AG08395 (cell line): ENCODE results near the gene NCAM2.
"Not testable (repeated sequence)": the region's sequence is repeated elsewhere in the genome, so short reads cannot be mapped to it uniquely, and the experiment has no call there.

Experiments used
- DNase-seq: peaks from one replicate; pipeline ENCODE4 v3.0.0; 2012; ENCODE audit warnings: mixed read lengths, low spot score

Gene NCAM2

DNA sequence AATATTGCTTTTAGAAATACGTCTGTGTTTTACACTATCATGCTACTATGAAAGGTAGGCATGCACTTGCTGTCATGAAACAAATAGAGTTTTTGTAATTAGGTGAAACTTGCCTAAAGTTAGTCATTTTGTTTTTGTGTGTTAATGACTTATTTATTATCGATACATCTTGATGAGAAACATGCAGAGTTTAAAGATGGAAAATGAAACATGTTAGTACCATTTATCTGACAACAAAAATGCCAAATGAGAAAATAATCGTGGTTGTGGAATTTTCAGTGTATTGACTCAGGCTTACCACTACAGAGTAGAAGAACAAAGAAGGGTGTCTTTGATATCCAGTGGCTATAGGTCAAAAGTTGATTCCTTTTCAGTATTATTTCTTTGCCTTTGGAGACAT is 105.5 kb downstream of the NCAM2 start:
- no peak for DNase-seq

DNA sequence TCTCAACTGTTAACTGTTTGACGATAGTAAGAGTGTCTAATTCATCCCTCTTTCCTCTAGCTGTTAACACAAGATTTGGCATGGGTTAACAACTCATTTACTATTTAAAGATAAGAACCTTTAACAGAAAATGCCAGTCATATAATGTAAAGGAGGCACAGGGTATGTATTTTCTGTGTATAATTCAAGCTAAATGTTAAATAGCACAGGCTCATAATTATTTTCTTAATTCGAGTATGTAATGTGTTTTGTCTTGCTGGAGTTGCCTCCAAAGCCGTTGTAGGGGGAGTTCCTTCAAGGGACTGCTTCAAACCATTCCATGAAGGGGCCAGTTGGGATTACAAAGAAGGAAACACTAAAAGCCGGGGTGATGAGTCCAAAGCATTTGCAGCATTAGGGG is 111.5 kb downstream of the NCAM2 start:
- DNase-seq: no peak

DNA sequence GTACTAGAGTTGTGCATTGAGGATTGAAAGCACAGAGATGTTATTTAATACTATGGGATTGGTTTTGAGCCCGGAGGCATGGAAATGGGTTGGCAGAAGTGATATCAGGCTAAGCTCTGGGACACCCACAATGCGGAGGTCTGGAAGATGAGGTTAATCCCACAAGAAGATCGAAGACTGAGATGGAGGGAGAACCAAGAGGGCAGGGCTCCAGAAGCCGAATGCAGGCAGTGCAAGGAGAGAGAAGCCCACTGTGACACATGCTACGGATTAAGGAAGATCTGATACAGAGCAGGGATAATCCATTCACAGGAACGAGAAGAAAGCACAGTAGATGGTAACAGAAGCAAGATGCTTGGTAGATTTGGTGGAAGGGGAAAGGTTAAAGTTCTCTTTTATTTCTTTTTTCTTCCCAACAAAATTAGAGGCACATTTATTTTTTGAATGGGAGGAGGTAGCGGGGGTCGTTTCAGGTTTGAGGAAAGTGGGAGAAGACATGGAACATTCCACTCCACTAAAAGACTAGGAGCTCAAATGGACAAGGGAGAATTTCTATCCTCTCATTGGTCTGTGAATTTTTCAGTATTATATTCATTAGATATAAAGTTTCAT is 113.2 kb downstream of the NCAM2 start:
- no peak for DNase-seq

DNA sequence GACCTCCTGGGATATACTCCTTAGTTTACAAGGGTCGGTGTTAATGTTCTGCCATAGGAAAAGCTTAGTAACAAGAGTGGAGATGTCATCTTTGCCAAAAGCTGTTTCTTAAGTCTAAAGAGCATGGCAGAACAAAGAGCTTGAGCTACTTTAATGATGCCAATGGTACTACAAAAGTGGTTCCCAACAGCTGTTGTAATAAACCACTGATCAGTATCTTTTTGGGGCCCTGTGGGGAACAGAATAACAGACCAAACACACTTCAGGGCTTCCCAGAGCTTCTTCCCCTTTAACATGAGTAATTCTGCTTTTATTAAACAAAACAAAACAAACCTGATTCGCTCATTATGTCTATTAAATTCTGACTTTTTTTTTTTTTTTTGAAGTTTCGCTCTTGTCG is 116.3 kb downstream of the NCAM2 start:
- no peak for DNase-seq

DNA sequence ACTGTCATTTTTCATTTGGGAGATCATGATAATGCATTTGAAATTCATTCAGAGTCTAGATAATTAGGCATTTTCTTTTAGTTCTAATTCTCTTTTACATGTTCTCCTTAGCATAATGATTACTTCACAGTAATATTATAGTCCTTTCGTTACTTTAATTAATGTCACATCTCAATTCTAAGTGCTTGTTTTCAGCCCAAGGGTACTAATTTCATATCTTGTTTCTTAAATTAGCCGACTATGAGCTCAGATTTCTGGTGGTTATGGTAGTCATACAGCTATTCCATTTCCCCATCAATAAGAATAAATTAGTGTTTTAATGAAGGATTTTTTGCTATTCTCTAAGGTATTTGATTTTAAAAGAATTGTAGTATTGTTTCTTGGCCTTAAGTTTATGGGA is 120.9 kb downstream of the NCAM2 start:
- DNase-seq: no peak

DNA sequence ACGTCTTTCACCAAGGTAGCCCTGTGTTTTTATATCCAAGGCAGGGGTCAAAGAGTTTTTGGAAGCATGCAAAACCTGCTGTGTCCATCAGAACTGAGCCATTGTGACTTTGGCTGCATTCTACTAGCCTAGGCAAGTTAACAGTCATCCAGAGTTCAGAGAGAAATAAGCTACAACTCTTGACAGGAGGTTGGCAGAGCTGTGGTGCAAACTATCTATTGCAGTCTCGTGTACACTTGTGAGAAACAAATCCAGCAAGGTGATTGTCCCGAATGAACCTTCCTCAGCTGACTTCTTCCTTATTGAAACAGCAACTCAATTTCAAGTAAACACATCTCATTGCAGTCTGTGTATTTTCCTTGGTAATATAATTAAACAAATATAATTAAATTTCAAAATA is 124.5 kb downstream of the NCAM2 start:
- DNase-seq: no peak

DNA sequence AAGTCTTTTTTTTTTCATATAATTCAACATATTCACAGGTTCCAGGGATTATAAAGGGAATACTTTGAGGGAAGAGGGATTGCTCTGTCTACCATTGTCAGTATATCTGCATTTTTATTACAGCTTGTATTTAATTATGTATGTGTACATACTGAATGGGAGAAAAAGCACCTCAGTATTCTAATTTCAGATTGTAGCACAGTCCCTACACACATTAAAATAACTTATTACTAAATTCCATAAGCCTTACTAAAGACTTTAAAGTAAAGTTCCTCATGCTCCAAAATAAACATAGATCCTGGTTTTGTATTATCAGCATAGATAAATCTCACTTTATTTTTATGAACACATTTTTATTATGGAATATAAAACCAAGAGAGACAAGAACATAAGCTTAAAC is 134.2 kb downstream of the NCAM2 start:
- DNase-seq: no peak

DNA sequence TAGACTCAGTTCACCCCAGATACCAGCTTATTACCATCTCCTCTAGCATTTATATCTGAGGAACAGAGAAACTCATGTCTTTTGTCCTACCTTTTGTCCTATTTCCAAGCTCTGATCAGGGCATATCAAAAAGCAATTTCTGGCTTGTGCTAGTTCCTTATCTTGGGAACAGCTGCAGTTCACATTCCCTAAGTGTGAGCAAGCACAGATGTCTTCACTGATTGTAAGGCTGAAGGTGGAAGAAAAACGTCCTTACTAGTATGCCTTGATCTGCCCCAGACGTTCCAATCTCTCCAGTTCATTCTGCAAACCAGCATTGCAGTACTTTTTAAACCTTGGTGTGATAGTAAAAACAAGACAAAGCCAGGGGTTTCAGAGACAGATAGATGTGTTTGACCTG is 139.8 kb downstream of the NCAM2 start:
- no peak for DNase-seq

DNA sequence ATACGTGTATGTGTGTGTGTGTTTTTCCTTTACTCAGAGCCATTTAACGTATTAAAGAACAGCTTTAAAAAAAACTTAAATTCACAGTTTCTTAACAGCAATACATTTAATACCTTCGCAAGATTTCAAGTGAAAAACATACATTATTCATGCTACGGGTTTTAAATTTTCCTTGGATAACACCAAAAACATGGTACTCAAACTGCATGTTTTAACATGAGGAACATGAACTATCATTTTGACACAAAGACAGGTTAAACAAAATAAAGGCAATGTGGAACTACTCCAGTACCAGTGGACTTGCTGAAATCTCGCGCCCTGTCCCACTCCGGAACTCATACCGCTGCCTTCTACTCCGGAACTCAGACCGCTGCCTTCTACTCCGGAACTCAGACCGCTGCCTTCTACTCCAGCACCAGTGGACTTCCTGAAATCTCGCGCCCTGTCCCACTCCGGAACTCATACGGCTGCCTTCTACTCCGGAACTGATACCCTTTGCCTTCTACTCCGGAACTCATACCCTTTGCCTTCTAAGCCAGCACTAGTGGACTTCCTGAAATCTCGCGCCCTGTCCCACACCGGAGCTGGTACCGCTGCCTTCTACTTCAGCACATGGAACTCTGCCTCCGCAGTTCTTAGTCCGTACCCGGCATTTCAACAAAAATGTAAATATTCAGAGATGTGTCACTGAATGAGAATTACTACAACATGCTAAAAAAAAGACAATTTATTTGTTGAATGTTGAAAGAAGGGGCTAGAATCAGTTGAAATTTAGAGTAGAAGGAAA is 148.6 kb downstream of the NCAM2 start:
- DNase-seq: no peak

DNA sequence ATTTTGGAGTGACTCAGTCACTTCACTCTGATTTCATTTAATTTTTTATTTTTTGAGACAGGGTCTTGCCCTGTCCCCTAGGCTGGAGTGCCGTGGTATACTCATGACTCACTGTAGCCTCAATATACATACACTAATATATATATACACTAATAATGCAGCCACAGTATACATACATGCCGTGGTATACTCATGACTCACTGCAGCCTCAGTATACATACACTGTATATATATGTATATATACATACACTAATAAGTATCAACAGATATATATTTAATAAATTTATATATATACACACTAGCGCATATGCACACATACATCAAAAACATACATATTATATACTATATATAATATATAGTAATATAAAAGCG is 149.2 kb downstream of the NCAM2 start:
- DNase-seq: no peak

DNA sequence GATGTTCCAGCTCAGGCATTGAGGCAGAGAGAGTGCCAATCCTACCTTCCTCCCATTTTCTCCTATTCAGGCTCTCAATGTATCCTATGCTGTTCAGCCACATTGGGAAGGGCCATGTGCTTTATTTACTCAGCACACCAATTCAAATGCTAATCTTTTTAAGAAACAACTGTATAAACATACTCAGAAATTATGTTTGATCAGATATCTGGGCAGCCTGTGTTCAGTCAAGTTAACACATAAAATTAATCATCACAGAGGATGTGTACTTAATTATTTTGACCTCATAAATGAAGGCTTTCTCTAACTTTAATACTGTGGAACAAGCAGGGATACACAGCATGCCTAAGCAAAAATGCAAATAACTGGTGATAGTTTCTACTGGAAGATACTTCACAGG is 149.8 kb downstream of the NCAM2 start:
- DNase-seq: no peak

DNA sequence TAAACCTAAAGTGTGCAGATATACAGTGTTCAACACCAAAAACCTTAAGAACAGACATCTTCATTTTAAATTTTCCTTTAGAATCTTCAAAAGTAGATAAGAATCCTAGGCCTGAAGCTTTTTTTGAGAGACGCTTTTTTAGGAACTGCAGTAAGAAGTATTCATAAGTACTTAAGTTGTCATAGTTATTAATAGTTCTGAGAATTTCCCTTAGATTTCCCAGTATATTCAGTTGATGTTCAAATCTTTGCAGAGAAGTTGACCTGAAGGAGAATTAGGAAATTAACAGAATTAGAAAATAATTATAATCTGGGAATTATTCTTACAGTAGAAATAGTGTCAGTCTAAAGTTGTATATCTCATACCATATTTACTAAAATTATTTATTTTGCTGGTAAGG is 150.3 kb downstream of the NCAM2 start:
- DNase-seq: no peak

DNA sequence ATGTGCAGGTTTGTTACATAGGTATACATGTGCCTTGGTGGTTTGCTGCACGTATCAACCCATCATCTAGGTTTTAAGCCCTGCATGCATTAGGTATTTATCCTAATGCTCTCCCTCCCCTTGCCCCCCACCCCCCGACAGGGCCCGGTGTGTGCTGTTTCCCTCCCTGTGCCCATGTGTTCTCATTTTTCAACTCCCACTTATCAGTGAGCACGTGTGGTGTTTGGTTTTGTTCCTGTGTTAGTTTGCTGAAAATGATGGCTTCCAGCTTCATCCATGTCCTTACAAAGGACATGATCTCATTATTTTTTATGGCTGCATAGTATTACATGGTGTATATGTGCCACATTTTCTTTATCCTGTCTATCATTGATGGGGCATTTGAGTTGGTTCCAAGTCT is 151.2 kb downstream of the NCAM2 start:
- DNase-seq: not testable (repeated sequence)

DNA sequence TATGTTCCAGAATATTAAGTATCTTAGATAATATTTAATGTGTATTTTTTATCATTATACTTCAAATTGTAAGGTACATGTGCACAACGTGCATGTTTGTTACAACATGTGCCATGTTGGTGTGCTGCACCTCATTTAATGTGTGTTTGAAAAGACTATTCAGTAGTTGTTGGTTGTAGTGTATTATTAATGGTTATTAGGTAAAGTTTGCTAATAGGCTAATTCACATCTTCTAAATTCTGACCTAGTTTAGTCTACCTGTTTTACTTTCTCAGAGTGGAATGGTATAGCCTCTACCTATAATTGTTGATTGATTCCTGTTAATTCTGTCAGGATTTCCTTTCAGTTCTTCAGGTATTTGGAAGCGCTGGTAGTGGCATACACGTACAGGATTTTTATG is 153.0 kb downstream of the NCAM2 start:
- DNase-seq: no peak

DNA sequence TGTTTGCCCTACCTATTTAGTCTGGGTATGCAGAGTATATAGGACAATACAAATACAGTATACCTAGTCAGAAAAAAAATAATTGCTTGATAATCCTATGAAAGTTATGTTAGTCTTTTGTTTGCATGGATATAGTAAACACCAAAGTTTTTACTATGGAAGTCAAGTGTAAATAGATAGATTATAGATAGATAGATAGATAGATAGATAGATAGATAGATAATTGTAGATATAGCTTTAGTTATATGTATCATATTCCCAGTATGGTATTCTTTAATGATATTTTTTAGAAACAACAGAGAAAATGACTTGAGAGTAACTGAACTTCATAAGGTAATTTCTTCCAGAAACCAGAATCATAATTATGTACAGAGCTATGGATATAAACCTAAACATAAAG is 158.2 kb downstream of the NCAM2 start:
- DNase-seq: no peak

DNA sequence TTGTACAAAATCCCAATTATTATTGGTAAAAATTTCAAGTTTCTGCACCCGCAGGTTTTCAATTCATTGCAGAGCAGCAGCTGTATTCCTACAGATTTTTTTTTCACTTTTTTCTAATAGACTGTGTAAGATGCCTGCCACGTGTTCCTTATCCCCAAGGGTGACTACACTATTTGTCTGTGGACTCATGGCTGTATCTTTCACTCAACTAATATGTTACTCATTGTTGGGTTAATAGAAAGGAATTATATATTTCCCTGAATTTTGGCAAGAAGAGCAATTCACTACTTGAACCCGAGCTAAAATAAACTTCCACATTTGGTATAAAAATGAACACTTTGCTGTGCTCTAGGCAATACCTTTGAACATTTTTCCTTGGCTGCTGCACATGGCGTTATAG is 158.7 kb downstream of the NCAM2 start:
- DNase-seq: no peak

DNA sequence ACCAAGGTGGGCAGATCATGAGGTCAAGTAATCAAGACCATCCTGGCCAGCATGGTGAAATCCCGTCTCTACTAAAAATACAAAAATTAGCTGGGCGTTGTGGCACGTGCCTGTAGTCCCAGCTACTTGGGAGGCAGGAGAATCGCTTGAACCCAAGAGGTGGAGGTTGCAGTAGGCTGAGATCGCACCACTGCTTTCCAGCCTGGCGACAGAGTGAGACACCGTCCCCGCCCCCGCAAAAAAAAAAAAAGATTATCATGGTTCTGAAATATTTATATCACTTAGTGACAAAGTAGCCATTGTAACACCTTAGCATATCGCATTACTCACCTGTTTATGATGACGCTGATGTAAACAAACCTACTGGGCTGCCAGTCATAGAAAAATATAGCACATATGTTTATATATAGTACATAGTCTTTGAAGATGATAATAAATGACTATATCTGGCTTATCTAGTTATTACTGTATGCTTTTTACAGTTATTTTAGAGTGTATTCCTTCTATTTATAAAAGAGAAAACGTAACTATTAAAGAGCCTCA is 160.2 kb downstream of the NCAM2 start:
- DNase-seq: no peak

DNA sequence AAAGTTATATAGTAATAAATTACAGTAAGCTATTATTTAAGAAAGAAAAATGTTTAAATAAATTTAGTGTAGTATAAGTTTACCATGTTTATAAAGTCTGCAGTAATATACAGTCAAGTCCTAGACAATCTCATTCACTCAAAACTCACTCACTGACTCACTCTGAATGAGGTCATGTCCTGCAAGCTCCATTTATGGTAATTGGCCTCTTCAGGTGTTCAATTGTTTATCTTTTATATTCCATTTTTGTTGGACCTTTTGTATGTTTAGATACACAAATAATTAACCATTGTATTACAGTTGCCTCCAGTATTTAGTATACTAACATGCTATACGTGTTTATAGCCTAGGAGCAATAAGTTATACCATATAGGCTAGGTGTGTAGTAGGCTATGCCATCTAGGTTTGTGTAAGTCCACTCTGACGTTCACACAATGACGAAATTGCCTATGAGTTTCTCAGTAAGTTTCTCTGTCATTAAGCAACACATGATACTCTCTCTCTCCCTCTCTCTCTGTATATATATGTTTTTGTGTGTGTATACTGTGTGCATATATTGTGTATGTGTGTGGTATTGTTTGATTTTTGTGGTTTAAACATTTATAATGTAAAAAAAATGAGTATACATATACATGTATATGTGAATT is 161.2 kb downstream of the NCAM2 start:
- DNase-seq: no peak

DNA sequence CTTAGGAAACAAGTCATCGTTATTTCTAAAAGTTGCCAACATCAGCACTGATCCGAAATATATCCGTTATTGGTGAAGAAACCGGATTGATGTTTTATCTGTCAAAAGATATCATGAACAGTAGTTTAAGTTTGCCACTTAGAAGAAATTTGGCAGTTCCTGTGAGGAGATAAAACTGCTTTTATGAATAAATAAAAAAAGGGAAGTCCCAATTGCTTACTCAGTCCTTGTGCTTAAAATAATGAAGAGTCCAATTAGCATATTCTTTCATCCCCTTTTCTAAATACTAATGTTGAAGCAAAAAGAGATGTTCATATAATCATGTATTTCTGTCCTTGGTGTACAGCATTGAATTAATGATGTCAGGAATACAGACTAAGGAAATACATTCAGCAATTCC is 164.6 kb downstream of the NCAM2 start:
- no peak for DNase-seq

DNA sequence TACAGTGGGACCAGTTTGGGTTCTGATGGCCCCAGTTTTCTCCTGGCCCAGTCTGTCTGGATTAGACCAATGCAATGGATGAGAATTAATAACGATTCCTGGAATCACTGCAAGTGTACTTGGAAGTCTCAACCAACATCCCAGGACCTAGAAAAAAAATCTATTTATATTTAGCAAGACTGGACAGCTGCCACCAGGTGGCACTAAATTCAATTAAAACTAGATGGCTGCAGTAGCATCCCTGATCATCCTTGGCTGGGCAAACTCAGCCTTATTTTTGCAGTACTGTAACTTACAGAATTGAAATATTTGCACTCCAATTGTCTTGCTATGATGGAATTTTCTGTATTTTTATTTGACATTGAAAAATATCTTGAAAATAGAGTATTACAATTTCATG is 165.7 kb downstream of the NCAM2 start:
- DNase-seq: peak; percentile 64

DNA sequence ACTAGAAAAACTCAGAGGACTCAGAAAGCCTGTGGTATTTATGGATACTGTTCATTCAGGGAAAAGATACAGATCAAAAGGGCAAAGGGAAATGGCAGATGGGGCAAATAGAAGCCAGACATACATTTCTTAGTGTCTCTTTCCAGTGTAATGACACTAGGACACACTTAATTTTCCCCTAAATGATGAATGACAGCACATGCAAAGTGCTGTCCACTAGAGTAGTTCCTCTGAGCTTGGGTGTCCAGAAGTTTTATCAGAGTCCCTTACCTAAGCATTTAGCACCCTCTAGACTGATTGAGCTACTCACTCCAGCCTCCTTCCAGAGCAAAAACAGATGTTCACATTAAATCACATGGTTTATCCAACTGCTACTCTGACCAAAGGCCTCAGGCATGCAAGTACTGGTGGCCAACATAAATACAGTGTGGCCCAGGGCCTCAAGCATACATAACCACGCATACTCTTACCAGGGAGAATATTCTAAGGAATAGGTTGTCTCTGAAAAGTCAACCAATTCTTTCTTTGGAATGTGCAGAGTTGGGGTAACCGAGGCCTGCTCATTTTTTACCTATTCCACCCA is 166.9 kb downstream of the NCAM2 start:
- DNase-seq: peak; percentile 81

DNA sequence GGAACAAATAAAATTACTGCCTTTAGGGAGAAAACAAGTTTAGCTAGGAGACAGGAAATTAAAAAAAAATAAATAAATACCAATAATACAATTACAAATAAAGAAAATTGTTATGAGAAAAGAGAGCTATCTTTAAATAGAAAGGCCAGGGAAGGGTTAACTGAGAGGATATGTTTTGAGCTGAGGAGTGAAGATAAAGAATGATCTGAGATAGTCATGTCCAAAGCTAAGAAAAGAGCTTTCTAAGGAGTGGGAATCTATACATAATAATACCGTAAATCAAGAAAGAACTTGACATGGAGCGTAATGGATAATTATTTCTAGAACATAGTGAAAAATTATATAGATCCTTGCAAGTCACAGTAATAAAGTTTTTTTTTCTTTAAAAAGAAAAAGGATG is 176.5 kb downstream of the NCAM2 start:
- no peak for DNase-seq

DNA sequence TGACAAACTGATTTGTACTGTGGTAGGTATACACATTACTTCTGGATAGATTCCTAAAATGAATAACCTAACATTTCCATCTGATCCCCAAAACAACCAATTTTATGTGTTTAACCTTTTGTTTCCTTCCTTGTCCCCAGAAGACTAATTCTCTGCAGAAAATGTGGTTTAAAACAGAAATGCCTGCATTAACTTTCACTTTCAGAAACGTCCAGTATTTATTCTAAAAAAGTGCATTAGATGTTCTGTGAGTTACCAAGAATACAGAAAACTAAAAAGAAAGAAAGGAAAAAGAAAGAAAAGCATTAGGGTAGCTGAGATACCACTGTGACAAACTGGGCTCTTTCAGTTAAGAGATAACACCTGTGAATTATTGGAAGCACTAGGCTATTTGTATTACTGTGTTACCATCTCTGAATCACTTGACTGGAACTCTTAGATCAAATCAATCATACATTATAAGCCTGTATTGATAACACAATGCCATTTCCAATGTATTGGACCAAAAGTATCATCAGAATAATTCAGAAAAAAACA is 177.7 kb downstream of the NCAM2 start:
- DNase-seq: no peak
